ENCODE results near the gene MNX1.

MNX1 gene

DNA sequence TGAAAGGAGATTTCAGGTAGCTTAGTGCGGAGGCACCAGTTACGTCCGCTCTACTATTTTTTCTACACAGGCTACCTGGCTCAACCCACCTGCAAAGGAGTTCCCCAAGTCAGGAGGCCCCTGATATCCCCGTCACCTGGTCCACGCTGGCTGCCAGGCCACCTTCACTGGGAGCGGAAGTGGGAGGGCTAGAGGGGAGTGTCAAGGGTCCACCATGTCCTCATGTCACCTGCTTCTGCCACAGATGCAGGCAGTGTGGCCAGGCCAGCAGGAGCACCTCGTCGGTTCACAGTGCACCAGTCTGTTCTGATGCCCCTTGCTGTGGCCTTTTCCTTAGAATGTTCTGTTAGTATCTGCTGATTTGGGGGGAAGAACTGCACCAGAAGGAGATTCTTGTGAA lies 44.1 kb downstream of the MNX1 start:
- no peak for DNase-seq

DNA sequence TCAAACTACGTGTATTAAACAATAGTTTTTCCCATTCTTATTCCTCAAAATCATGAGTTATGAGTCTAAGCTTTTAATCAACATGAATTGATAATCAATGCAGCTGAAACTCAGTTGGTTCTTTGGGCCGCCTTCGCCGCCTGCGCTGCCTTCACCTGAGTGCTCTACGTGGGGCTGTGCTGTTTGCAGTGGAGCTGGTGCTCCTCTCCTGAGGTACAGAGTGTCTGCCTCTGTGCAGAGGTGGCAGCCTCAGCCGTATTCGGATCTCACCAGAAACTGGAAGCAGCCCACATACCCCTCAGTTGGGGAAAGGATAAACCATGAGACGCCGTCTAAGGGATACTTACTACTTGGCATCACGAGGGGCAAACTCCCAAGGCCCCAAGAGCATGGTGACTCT lies 45.5 kb downstream of the MNX1 start:
- no peak for DNase-seq

DNA sequence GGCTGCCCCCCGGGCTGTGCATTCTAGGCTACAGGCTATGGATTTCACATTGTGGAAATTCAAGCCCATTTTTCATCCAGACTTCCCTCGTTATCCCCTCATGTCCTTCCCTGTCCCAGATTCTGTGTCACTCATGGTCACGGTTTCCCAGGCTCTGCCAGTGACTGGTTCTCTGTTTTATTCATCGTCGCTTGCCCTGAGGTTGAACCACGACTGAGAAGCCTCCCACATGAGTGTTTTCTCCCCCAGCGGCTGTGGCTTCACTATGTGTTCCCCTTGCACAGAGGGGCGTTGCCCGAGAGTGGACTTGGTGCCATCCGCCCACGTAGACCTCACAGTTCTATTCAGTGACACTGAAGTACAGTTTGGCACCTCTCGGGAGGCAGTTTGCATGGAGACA lies 47.0 kb downstream of the MNX1 start:
- no peak for DNase-seq

DNA sequence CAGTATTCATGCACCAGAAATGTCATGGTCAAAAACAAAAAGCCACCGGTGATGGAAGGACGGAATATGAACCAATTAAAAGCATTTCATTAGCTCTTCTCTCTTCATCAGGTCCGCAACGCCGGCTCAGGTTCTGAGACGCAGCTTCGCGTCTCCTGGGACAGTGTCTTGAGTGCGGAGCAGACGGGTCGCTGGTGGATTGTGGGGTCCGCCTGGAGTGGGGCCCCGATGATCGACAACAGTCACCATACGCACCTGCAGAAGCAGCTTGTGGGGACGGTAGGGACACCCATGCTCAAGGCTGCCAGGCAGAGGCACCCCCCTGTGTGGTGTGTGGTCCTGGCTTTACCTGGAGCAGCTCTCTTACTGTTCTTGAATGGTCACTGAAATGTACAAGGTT lies 47.6 kb downstream of the MNX1 start:
- no peak for DNase-seq

DNA sequence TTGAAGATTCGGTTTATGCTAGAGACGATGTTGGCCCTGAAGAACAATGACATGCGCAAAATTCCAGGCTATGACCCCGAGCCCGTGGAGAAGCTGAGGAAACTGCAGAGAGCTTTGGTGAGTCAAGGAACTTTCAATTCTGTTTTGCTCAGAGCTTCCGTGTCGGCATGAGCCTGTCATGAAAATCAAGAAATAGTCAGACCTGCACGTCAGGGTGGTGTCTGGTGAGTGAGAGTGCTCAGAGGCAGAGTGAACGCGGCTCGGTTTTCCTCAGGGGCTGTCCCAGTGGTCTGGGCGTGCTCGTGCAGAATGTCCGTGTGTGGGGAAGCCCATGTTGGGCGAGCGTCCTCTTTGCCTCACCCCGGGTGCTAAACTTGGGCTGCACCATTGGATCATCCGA lies 48.3 kb downstream of the MNX1 start:
- no peak for DNase-seq

DNA sequence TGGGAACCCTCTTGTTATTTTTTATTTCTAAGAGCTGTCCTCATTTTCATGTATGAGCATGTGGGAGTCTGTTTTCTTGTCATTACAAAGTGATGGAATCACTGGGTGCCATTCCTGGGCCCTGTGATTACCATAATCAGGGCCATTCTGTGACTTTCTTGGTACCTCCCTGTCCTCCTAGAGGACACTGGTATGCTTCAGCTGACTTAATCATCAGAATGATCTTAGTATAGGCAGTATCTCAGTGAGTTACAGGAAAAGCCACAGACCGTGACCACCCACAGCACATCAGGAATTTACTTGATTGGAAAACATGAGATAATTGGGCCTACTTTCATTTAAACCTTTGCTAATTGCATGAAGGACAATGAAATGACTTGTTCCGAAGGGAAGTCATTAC lies 53.7 kb downstream of the MNX1 start:
- DNase-seq = no peak

DNA sequence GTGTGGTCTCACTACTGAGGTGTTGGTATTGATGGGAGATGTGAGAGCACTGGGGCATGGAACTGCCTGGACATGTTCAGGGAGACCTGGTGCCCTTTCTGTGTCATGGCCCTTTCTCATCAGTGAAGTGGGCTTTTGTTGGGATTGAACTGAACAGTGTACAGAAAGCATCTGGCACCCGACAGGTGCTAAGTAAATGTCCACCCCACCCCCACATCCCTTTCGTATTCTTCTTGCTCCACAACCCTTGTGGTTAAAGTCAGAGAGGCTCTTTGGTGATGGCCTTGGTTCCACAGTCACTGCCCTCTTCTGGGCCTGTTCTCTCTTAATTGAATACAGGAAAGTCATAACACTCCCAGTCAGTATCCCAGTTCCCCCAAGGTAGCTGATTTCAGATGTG lies 55.5 kb downstream of the MNX1 start:
- DNase-seq = no peak
